ENCODE measurements around the gene CFAP99. TPM values are rescaled to one million over a fixed set of nuclear protein-coding genes. Genes with fewer than 3 reads are reported as not detected.
A peak's percentile ranks its signal among the peaks of the same experiment; 100 is the strongest.
"Not testable (repeated sequence)": the region's sequence is repeated elsewhere in the genome, so short reads cannot be mapped to it uniquely, and the experiment has no call there.

The CFAP99 gene
- total and polyA plus RNA-seq, 2 donors (not counting 1 experiment from before 2014, with no cell fraction given), result under 0.01 TPM; not detected in 1

DNA sequence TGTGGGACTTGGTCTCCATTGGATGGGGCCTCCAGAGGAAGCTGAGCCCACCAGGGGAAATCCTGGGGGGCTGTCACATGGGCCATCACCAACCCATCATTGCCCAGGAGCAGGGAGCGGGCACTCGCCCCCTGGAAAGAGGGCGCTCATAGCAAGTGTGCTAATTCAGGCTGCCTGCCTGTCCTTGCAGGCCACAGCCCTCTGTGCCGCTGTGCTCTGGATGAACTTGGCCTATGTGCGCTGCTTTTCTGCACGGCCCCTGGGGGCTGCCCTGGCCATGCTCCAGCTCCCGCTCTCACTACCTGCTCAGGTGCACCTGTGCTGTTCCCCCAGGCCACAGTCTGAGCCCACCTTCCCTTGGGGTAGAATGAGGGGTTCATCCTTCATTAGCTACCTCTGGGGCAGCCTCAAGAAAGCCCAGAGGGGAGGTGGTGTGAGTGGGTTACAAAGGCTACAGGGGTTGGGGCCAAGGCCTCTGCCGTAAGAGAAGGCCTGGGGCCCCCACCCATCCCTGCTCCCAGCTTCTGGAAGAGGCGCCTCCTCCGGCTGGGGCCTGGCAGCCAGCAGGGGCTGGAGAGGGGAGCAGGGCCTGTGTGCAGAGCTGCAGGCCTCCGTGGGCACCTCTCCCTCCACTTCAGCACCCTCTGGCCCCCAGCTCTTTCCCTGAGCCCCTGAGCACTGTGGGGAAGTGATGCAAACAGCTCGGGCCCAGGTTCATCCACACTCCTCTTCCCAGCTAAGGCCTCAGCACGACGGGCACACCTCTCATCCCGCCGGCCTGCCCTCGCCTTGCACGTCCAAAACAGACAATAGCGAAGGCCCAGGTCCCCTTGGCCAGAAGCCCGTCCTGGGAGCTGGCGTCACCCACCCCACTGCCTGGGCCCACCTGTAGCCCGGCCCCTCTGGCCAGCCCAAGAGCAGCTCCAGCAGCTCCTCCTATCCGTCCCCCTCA is 8.9 kb downstream of the CFAP99 start:
- Histone ChIP-seq H3K79me2 (ENCODE audit: control insufficient read depth, insufficient read depth, low read length) (no peaks in the 10 kb centered on the region), H3K36me3 (ENCODE audit: control insufficient read depth, insufficient read depth, low read length) (no peaks in the 10 kb centered on the region), H3K9ac (ENCODE audit: insufficient read depth, low read length) (no peak overlapping the region), H3K27ac (ENCODE audit: insufficient read depth, low read length) (no peak overlapping the region), H3K4me3 (replicated peaks in 1 of 4; ENCODE audit: control extremely low read depth in 1 of 4, insufficient read depth in 1 of 4, low read depth in 3 of 4, low read length in 4 of 4) (no peak overlapping the region), H4K20me1 (ENCODE audit: control insufficient read depth, extremely low read depth, insufficient read depth, low read length) (no peaks in the 10 kb centered on the region), H3K4me2 (ENCODE audit: extremely low read depth, insufficient read depth, low read length) (no peak overlapping the region), H2AFZ (ENCODE audit: low read length) (no peak overlapping the region), H3K4me1 (ENCODE audit: control insufficient read depth, extremely low read depth, insufficient read depth, low read length) (no peaks in the 10 kb centered on the region), H3K9me3 (ENCODE audit: control insufficient read depth, insufficient read depth, low read depth, low read length) (no peaks in the 10 kb centered on the region), H3K27me3 (ENCODE audit: control insufficient read depth, insufficient read depth, low read length) (no peaks in the 10 kb centered on the region)
- no peak for TF ChIP-seq EZH2 (IDR thresholded peaks at IDR 0.05; ENCODE audit: low read length, missing control alignments)
- TF ChIP-seq, protein P1, sequence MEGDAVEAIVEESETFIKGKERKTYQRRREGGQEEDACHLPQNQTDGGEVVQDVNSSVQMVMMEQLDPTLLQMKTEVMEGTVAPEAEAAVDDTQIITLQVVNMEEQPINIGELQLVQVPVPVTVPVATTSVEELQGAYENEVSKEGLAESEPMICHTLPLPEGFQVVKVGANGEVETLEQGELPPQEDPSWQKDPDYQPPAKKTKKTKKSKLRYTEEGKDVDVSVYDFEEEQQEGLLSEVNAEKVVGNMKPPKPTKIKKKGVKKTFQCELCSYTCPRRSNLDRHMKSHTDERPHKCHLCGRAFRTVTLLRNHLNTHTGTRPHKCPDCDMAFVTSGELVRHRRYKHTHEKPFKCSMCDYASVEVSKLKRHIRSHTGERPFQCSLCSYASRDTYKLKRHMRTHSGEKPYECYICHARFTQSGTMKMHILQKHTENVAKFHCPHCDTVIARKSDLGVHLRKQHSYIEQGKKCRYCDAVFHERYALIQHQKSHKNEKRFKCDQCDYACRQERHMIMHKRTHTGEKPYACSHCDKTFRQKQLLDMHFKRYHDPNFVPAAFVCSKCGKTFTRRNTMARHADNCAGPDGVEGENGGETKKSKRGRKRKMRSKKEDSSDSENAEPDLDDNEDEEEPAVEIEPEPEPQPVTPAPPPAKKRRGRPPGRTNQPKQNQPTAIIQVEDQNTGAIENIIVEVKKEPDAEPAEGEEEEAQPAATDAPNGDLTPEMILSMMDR (conservative IDR thresholded peaks at IDR 0.05 in 1 of 2, IDR thresholded peaks at IDR 0.05 in 1 of 2; ENCODE audit: low read depth in 1 of 2, low read length in 2 of 2), result no peak
- no peak for DNase-seq (ENCODE audit: low read depth in 2 of 2)

DNA sequence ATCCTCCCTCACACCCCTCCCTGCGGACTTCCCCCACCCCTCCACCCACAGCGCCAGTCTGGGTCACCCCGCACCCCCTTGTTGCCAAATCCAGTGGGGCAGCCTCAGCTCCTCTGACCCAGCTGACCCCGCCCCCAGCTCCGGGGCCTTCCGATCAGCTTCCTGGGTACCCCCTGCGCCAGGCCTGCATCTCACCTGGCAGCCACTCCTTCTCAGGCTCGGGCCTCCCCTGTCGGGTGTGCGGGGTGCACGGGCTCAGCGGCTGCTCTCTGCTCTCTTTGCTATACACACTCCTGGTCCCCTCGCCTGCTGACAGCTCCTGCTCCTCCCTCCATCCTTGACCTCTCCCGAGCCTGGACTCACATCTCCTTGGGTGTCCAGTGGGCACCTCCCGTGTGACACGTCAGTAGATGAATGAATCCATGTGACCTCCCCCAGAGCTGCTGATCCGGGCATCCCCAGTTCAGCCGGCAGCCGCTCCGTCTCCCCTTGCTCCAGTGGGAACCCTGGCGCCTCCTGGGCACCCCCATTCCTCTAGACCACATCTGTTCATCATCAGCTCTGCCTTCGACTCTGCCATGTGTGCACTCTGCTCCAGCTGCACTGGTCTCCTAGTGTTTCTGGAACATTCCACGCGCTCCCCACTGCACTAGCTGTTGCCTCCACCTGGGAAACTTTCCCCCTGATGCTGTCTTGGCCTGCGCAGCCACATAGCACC is 9.9 kb downstream of the CFAP99 start:
- TF ChIP-seq, protein P1 (conservative IDR thresholded peaks at IDR 0.05 in 1 of 2, IDR thresholded peaks at IDR 0.05 in 1 of 2; ENCODE audit: low read depth in 1 of 2, low read length in 2 of 2), result no peak
- TF ChIP-seq EZH2 (IDR thresholded peaks at IDR 0.05; ENCODE audit: low read length, missing control alignments), result no peak
- H3K4me2 ChIP-seq (ENCODE audit: extremely low read depth, insufficient read depth, low read length), result no peak overlapping the region
- H3K4me3 ChIP-seq (replicated peaks in 1 of 4; ENCODE audit: control extremely low read depth in 1 of 4, insufficient read depth in 1 of 4, low read depth in 3 of 4, low read length in 4 of 4), result no peak overlapping the region
- no peak overlapping the region for H3K9ac ChIP-seq (ENCODE audit: insufficient read depth, low read length)
- H2AFZ ChIP-seq (ENCODE audit: low read length), result no peak overlapping the region
- no peaks in the 10 kb centered on the region for H3K4me1 ChIP-seq (ENCODE audit: control insufficient read depth, extremely low read depth, insufficient read depth, low read length)
- no peaks in the 10 kb centered on the region for H3K9me3 ChIP-seq (ENCODE audit: control insufficient read depth, insufficient read depth, low read depth, low read length)
- DNase-seq (ENCODE audit: low read depth in 2 of 2), result no peak
- H3K36me3 ChIP-seq (ENCODE audit: control insufficient read depth, insufficient read depth, low read length), result no peaks in the 10 kb centered on the region
- H3K27me3 ChIP-seq (ENCODE audit: control insufficient read depth, insufficient read depth, low read length), result no peaks in the 10 kb centered on the region
- no peaks in the 10 kb centered on the region for H3K79me2 ChIP-seq (ENCODE audit: control insufficient read depth, insufficient read depth, low read length)
- no peak overlapping the region for H3K27ac ChIP-seq (ENCODE audit: insufficient read depth, low read length)
- H4K20me1 ChIP-seq (ENCODE audit: control insufficient read depth, extremely low read depth, insufficient read depth, low read length), result no peaks in the 10 kb centered on the region

DNA sequence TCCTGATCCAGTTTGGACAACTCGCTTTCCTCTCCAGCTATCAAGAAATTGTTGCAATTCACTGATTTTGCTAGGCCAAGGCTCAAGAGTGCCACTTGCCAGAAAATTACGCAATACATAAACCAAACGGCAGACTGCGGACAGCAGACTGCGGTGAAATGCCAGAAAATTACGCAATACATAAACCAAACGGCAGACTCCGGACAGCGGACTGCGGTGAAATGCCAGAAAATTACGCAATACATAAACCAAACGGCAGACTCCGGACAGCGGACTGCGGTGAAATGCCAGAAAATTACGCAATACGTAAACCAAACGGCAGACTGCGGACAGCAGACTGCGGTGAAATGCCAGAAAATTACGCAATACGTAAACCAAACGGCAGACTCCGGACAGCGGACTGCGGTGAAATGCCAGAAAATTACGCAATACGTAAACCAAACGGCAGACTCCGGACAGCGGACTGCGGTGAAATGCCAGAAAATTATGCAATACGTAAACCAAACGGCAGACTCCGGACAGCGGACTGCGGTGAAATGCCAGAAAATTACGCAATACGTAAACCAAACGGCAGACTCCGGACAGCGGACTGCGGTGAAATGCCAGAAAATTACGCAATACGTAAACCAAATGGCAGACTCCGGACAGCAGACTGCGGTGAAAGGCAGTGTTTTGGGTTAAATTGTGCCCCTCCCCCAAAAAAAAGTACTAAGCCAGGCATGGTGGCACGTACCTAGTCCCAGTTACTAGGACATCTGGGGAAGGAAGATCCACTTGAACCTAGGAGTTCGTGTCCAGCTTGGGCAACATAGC is 11.4 kb downstream of the CFAP99 start:
- H2AFZ ChIP-seq (ENCODE audit: low read length); H4K20me1 ChIP-seq (ENCODE audit: control insufficient read depth, extremely low read depth, insufficient read depth, low read length); H3K4me3 ChIP-seq (replicated peaks in 1 of 4; ENCODE audit: control extremely low read depth in 1 of 4, insufficient read depth in 1 of 4, low read depth in 3 of 4, low read length in 4 of 4); H3K27me3 ChIP-seq (ENCODE audit: control insufficient read depth, insufficient read depth, low read length); H3K36me3 ChIP-seq (ENCODE audit: control insufficient read depth, insufficient read depth, low read length); H3K9ac ChIP-seq (ENCODE audit: insufficient read depth, low read length); H3K4me1 ChIP-seq (ENCODE audit: control insufficient read depth, extremely low read depth, insufficient read depth, low read length); H3K4me2 ChIP-seq (ENCODE audit: extremely low read depth, insufficient read depth, low read length); H3K9me3 ChIP-seq (ENCODE audit: control insufficient read depth, insufficient read depth, low read depth, low read length); H3K27ac ChIP-seq (ENCODE audit: insufficient read depth, low read length); H3K79me2 ChIP-seq (ENCODE audit: control insufficient read depth, insufficient read depth, low read length): not testable (repeated sequence)
- DNase-seq (ENCODE audit: low read depth in 2 of 2), result peak in 1 of 2 donors; percentile 72

Data from fibroblast of lung (primary cell).